NCI-H460 (cell line): ENCODE results near the gene BCL11B. TPM values are rescaled to one million over a fixed set of nuclear protein-coding genes. Genes with fewer than 3 reads are reported as not detected.

Experiments
- DNase-seq: peaks from one replicate; pipeline ENCODE4 v3.0.0-alpha.2; 2016; ENCODE audit warnings: low read depth; ENCODE audit errors: extremely low read depth
- total RNA-seq: library from RNA; depleted of rRNA; stranded (reverse); fragments of >200 nt; shearing (Covaris generic); gene quantifications from 2 replicates; pipeline ENCODE4 v1.2.3, GENCODE V29; 2014

The BCL11B gene
- total RNA-seq, 1 experiment from 2014 or later: not detected

- no peak for DNase-seq
These were observed 45.3 kb downstream of the BCL11B start for GRCh38 chr14:99226687-99227086.

- no peak for DNase-seq
These were observed 46.4 kb downstream of the BCL11B start for GRCh38 chr14:99225436-99226203.

- no peak for DNase-seq
These were observed 47.0 kb downstream of the BCL11B start for GRCh38 chr14:99224948-99225347.

- no peak for DNase-seq
These were observed 47.7 kb downstream of the BCL11B start for GRCh38 chr14:99224116-99224910.

GRCh38 chr14:99221445-99221844 is 50.6 kb downstream of the BCL11B start:
- no peak for DNase-seq

GRCh38 chr14:99217066-99217955 is 54.7 kb downstream of the BCL11B start:
- DNase-seq: no peak

- no peak for DNase-seq
These were observed 55.8 kb downstream of the BCL11B start for GRCh38 chr14:99216191-99216590.

- DNase-seq: no peak
These were observed 56.7 kb downstream of the BCL11B start for GRCh38 chr14:99215277-99215676.

- no peak for DNase-seq
These were observed 57.3 kb downstream of the BCL11B start for GRCh38 chr14:99214701-99215100.

GRCh38 chr14:99213527-99213971 is 58.4 kb downstream of the BCL11B start:
- no peak for DNase-seq

- no peak for DNase-seq
These were observed 58.9 kb downstream of the BCL11B start for GRCh38 chr14:99213101-99213500.

GRCh38 chr14:99212646-99213045 is 59.4 kb downstream of the BCL11B start:
- DNase-seq: no peak

GRCh38 chr14:99212199-99212598 is 59.8 kb downstream of the BCL11B start:
- no peak for DNase-seq

GRCh38 chr14:99211410-99211809 is 60.6 kb downstream of the BCL11B start:
- no peak for DNase-seq

- DNase-seq: no peak
These were observed 61.7 kb downstream of the BCL11B start for GRCh38 chr14:99210333-99210732.

GRCh38 chr14:99209409-99209808 is 62.6 kb downstream of the BCL11B start:
- no peak for DNase-seq

- no peak for DNase-seq
These were observed 63.7 kb downstream of the BCL11B start for GRCh38 chr14:99208318-99208717.

- DNase-seq: no peak
These were observed 64.5 kb downstream of the BCL11B start for GRCh38 chr14:99207456-99207855.

GRCh38 chr14:99206090-99206489 is 65.9 kb downstream of the BCL11B start:
- no peak for DNase-seq

- DNase-seq: no peak
These were observed 66.8 kb downstream of the BCL11B start for GRCh38 chr14:99205086-99205688.
